GM19193 (cell line): ENCODE data around the gene E2F8.

Experiments used
- POLR2A ChIP-seq: IDR thresholded peaks from 4 replicates; pipeline ENCODE4 v1.6.1; 2011; ENCODE audit not compliant: insufficient read depth, insufficient read length; ENCODE audit errors: extremely low read depth

Gene E2F8

DNA sequence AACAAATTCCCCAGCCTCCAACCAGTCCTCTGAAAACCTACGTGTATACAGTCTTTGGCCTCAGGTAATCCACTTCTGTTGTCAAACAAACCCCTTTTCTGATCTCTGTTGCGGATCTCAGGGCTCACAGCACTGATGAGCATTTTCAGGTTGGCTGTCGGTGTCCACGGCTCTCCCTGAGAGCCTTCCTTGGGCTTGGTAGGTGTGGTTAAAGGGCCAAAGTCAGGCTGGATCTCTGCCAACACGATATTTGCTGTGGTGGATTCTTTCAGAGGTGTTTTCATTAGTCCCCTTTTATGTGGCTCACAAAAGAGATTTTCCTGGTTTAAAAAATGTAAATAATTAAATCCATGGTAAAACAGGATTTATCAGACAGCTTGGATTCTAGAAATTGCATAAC is 2.9 kb downstream of the E2F8 start:
- no peak for TF ChIP-seq POLR2A

DNA sequence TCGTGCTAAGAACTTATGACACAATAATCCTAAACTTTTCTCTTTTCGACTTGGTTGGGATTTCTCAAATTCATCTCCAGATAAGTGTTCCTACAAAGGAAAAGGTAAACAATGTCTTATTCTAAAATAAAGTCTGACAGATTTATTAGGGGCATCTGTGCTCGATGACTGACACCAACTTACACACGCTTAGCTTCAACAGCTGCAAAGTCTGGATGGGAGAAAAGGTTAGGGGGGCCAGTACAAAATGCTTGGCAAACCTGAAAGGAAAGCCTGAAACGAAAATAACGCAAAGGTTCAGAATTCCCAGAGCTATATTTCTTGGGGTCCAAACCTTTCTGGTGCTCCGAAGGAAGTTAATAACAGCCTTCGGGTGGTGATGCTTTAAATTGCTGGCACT is 3.4 kb downstream of the E2F8 start:
- no peak for TF ChIP-seq POLR2A

DNA sequence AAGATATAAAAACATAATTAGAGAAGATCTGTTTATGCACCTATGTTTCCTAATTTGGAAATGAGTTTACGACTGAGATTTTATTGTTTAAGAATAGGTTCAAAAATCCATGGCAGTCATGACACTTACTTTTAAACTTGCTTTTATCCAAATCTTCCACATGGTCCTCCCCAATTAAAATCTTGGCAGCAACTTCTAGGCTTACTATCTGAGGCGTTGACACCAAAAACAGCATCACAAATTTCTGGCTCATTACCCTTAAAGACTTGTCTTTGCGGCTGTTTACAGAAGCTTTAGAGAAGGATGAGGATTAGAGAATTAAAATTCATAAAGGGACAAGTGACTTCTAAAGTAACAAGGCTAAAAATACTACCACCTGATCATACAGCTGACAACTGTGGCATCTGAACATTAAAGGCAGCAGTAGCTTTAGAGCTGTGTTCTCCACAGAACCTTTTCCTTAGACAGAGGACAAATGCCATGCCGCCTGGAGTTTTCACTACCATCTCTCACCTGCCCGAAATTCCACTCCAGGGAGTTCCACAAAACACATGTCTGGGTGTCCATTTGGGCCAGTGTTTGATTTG is 6.4 kb downstream of the E2F8 start:
- no peak for TF ChIP-seq POLR2A

DNA sequence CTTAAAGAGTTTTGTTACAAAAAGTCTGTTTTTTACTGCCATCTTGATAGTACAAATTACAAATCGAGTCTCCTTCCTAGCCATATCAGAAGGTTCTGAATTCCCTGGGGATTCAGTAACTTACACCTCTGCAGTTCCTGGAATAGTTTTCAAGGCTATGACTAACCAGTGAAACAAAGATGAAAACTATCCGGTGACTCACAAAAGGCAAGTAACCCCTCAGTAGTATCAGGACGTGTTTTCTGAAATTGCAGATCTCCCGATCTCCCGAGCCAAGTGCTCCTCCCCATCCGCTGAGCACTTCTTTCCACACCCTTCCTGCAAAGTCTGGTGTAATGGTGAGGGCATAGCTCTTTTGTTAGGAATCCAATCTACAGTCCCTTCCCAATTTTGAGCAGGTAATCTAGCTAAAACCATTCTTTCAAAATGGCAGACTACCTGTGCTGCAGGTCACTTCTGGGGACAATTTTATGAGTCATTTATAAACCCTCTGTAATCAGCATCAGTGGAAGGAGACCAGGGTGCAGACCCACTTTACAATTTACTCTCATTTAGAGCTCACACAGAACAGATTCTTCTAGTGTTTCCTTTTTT is 7.7 kb downstream of the E2F8 start:
- no peak for TF ChIP-seq POLR2A

DNA sequence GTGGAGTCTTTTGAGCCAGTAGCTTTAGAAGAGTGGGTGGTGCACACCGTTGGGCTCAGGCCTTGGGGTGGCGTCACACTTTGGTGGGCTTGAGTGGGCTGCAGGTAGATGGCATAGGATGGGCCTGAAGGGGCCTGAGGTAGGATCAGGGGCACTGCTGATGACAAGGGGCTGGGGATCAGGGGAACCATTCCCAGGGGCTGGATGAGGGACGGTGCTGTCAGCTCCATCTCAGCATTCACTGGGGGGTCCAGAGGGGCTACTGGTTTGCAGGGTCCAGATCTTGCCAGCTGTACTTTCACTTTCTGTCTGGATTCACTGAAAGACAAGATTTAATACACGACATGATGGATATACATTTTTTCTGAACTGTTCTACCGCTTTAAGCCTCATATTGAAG is 11.1 kb downstream of the E2F8 start:
- no peak for TF ChIP-seq POLR2A

DNA sequence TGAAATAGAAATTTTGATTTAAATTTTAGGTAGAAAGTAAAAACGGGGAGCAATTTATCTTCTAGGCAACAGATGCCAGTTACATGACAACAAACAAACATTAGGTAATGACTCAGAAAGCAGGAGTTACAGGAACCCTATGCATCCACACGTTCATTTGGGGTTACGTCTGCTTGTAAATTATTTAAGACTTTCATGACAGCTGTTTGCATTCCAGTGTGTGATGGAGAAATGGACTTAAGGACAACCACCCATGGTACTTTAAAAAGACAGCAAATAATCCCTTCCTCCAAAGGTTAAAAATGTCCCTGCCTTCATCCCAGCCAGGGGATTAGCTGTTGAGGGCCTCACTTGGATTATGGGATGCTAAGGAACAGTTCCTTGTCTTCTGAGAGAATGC is 11.8 kb downstream of the E2F8 start:
- no peak for TF ChIP-seq POLR2A

DNA sequence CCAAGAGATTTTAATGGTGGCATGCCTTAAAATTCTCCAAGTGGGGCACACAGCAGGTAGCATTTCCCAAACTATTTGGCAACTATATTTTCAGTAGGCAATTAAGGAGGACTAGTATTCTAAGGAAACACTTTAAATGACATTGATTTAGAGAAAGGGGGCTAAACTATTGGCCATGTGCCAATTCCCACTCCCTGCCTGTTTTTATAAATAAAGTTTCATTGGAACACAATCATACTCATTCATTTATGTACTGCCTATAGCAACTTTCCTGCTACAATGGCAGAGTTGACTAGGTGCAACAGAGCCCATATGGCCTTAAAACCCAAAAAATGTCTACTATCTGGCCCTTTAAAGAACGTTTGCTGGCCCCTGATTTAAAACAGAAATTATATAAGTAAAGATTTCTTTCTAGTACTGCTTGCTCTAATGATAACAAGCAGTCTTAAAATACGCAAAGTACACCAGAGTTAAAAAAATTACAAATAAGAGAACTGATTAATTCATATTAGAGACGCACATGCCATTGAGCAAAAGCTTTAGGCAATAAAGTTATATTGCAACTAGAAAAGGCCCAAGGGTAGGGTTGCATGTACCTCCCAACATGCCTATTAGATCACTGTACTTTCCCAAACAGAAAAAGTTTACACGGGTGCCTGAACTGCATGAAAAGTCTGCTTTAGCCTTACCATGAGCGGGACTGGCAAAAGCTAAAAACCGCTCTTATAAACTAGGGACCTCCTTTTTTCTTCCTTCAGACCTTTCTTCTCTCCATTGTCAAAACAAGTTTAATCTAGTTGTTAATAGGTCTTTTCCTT is 14.2 kb downstream of the E2F8 start:
- no peak for TF ChIP-seq POLR2A

DNA sequence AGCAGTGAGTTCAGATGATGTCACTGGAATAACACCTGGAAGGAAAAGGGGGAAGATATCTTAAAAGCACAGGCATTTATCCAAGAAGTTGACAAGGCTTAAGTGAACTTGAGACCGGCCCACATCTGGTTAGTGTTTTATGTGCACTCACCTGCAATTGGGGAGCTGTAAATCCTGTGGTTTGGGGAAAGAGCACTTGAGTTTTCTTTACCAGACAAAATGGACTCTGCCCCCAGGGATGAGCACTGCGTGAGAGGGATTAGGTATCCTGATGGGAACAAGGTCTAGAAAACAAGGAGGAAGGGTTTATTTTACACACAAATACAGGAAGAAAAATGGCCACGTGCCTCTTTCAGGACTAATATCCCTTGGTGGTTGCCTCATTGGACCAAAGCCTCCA is 15.2 kb downstream of the E2F8 start:
- no peak for TF ChIP-seq POLR2A

DNA sequence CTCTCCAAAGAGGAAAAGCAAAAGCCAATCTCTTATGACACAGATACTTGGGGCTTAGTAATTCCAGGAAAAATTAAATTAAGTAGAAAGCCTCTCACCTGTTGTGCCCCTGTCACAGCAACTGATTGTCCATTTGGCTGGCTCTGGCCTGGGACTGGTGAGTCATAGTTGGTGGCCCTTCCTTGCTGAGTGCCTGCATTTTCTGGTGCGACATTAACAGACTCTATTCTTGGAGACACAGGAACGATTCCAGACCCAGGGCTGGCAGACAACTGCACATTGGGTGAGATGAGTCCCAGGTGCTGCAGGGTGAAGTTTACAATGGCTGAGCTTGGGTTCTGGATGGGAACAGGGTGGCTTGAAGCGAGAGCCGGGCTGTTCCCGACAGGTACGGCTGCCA is 15.6 kb downstream of the E2F8 start:
- no peak for TF ChIP-seq POLR2A

DNA sequence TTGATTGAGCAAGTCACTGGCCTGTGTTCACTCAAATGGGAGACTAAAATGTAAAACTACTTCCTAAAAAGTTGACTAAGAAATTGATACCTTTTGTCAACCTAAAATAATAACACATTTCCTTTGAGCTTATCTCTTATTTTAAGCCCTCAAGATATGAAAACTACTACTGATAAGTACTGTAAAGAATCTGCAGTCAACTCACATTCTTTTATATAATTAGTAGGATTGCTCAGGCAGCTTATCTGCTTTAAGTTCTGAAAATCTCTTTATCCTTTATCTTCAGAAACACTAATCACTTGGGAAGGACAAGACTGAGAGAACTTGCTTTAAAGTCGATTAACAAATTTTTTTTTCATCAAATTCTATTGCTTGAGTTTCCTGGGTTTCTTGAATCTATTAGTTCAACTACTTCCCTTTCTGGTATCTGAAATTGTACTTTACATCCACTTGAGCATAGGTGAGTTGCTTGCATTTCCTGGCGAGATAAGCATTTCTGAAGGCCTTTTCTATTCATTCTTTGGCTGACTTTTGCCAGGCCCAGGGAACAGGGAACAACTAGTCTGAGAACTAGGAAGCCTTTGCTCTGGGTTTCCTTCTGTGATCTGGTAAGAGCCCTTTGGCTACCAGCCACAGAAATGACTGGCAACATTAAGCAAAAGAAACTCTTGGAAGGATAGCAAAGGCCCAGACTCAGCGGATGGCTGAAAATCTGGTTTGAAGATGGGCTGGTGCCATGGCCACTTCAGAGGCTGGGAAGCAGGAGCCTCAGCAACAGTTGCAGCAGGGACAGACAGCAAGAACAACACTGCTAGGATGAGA is 19.6 kb downstream of the E2F8 start:
- no peak for TF ChIP-seq POLR2A

DNA sequence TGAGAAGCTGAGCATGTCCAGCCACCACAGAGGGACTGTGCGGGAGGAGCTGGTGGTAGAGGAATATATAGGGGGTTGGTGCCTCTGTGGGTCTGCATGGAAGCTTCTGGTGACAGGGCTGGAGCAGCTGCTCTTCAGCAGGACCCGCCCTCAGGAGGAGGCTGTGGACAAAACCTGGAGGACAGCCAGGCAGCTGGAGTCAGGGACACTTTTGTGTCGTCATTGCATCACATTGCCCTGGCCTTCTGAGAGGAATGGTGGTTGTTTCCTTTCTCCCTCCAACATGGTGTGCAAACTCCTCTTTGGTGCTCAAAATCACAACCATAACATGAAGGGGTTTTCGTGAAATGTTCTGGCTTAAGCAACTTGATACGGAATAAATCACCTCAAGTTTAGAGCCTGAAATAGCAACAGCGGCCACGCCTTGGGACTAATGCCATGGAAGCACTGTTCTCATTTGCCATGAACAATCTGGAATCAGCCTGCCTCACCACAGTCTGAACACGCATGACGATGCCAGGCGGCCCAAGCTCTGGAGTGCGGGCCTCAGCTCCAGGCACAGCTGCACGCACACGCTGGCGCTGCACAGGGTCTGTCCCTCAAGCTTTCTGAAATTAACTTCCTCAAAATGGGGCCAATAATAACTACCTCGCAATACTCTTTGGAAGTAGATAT is 21.8 kb downstream of the E2F8 start:
- no peak for TF ChIP-seq POLR2A

DNA sequence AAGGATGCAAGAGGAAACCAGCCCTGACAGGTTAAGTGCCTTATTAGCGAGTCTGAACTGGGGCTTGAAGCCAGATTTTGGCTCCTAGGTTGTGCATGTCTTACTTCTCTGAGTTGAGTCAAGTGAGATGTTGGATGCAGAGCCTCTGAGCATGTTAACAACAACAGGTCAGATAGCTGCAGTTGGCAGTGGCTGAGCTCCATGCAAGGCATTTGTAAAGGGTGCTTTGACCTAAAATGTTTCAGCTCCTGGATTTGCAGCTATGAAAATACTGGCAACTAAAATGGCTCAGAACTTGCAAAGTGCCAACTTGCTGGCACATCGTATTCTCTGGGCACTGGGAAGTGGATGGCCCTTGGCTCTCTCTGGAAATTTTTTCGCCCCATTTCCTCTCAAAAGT is 22.5 kb downstream of the E2F8 start:
- no peak for TF ChIP-seq POLR2A

DNA sequence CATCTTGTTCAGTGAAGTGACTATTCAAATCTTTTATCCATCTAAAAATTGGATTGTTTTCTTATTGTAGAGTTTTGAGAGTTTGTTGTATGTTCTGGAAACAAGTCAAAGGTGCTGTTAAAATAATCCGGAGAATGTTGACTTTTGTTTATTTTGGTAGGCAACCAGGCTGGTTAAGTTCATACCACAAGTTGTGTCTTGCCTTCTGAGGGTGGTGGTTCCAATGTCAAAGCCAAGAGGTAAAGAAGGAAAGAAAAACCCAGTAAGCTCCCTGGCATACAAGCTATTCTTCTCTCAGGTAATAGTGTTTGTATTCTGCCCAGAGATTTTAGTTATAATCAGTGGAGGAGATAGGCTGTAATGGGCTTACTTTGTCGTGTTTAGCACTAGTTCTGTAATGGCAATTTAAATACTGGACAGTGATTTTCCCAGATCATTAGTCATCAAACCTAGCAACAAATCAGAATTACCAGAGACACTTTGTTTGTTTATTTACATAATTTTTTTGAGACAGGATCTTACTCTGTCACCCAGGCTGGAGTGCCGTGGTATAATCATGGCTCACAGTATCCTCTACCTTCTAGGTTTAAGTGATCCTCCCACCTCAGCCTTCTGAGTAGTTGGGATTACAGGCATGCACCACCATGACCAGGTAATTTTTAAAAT is 23.9 kb downstream of the E2F8 start:
- TF ChIP-seq POLR2A, result no peak

DNA sequence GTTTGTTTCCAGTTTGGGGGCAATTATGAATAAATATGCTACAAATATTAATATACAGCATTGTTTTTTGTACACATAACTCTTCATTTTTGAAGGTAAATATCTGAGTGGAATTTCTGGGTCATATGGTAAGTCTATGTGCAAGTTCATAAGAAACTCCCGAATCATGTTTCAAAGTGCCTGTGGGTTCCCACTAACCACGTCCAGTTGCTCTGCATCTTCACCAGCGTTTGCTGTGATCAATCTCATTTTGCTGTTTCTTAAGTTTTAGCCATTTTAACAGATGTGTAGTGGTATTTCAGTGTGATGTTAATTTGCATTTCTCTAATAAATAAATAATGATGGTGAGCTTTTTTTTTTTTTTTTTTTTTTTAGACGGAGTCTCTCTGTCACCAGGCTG is 24.7 kb downstream of the E2F8 start:
- TF ChIP-seq POLR2A, result no peak
